Activated CD8-positive, alpha-beta memory T cell treated with anti-CD3 and anti-CD28 coated beads for 4 hours (primary cell): Measurements from ENCODE around the gene KYNU.
"Not testable (repeated sequence)": the region's sequence is repeated elsewhere in the genome, so short reads cannot be mapped to it uniquely, and the experiment has no call there.

ENCODE experiments used
- DNase-seq, 2 donors: peaks; one replicate each; pipeline ENCODE4 v3.0.0-alpha.2; 2020; ENCODE audit warnings: low read depth in 2 of 2

The KYNU gene

GRCh38 chr2:142877216-142877838 is at the start of gene KYNU:
KYNU (plus strand) TSS chr2:142877664; CDS start chr2:142885368, 7,704 bp downstream.
- DNase-seq, result no peak

GRCh38 chr2:142834021-142834420 is 43.4 kb upstream of the KYNU start:
- no peak for DNase-seq

GRCh38 chr2:142840436-142840835 is 37.0 kb upstream of the KYNU start:
- DNase-seq, result no peak

- DNase-seq, result no peak
Measured at GRCh38 chr2:142841788-142842187, 35.7 kb upstream of the KYNU start.

- DNase-seq, result no peak
Measured at GRCh38 chr2:142842369-142842768, 35.1 kb upstream of the KYNU start.

- no peak for DNase-seq
Measured at GRCh38 chr2:142843731-142844130, 33.7 kb upstream of the KYNU start.

- no peak for DNase-seq
Measured at GRCh38 chr2:142848023-142848606, 29.3 kb upstream of the KYNU start.

GRCh38 chr2:142849820-142850219 is 27.6 kb upstream of the KYNU start:
- DNase-seq, result no peak

- no peak for DNase-seq
Measured at GRCh38 chr2:142853912-142854311, 23.6 kb upstream of the KYNU start.

- DNase-seq, result no peak
Measured at GRCh38 chr2:142857256-142858164, 20.0 kb upstream of the KYNU start.

GRCh38 chr2:142858961-142859360 is 18.5 kb upstream of the KYNU start:
- DNase-seq, result no peak

- no peak for DNase-seq
Measured at GRCh38 chr2:142862299-142862698, 15.2 kb upstream of the KYNU start.

- DNase-seq, result no peak
Measured at GRCh38 chr2:142862847-142863246, 14.6 kb upstream of the KYNU start.

GRCh38 chr2:142863485-142863961 is 13.9 kb upstream of the KYNU start:
- DNase-seq, result no peak

GRCh38 chr2:142864605-142865004 is 12.9 kb upstream of the KYNU start:
- not testable (repeated sequence) for DNase-seq

GRCh38 chr2:142865924-142866323 is 11.5 kb upstream of the KYNU start:
- no peak for DNase-seq

- no peak for DNase-seq
Measured at GRCh38 chr2:142866426-142866825, 11.0 kb upstream of the KYNU start.

- DNase-seq, result no peak
Measured at GRCh38 chr2:142867136-142867535, 10.3 kb upstream of the KYNU start.

- no peak for DNase-seq
Measured at GRCh38 chr2:142868229-142868762, 9.2 kb upstream of the KYNU start.

- not testable (repeated sequence) for DNase-seq
Measured at GRCh38 chr2:142869065-142869460, 8.4 kb upstream of the KYNU start.

GRCh38 chr2:142869461-142870106 is 7.9 kb upstream of the KYNU start:
- no peak for DNase-seq

- no peak for DNase-seq
Measured at GRCh38 chr2:142870526-142870925, 6.9 kb upstream of the KYNU start.
